Measurements from ENCODE around the gene B3GAT3. TPM values are rescaled to one million over a fixed set of nuclear protein-coding genes. Genes with fewer than 3 reads are reported as not detected.

B3GAT3 gene
- total RNA-seq, 6 donors from 2014 or later = 21.3 to 43.9 (median 37.9) TPM

GRCh38 chr11:62645671-62645945, 23.8 kb upstream of the B3GAT3 start:
- Histone ChIP-seq H3K4me3 (peak overlapping the region; percentile 75 to 99 (median 92)), H3K36me3 (peaks cover 7 to 51% (median 37%) of the 10 kb centered on the region in 4 donors), H3K9me3 (no peaks in the 10 kb centered on the region), H3K27ac (peak overlapping the region; percentile 89 to 98 (median 96)), H3K4me1 (peaks cover 17 to 35% (median 22%) of the 10 kb centered on the region in 4 donors), H3K27me3 (no peaks in the 10 kb centered on the region)
- ATAC-seq (ENCODE audit: low FRiP score in 2 of 2) = no peak
- 15 to 18% methylated on average over 10 to 11 of the region's 11 CpGs for WGBS, 2 donors
- no peak for DNase-seq
- TF ChIP-seq CTCF (IDR thresholded peaks at IDR 0.05) = no peak
- TF ChIP-seq POLR2AphosphoS5 (IDR thresholded peaks at IDR 0.05) = no peak
- no peak for TF ChIP-seq POLR2A (IDR thresholded peaks at IDR 0.05)
- TF ChIP-seq EP300 (IDR thresholded peaks at IDR 0.05) = no peak

- H3K4me3 ChIP-seq = no peak overlapping the region
- 76 to 80% methylated on average over 8 of the region's 8 CpGs for WGBS, 2 donors
- TF ChIP-seq EP300 (IDR thresholded peaks at IDR 0.05) (no peak), CTCF (IDR thresholded peaks at IDR 0.05) (no peak), POLR2AphosphoS5 (IDR thresholded peaks at IDR 0.05) (no peak), POLR2A (IDR thresholded peaks at IDR 0.05) (no peak)
- ATAC-seq (ENCODE audit: low FRiP score in 2 of 2) = no peak
- peak overlapping the region in 1 of 4 donors; percentile 95 for H3K27ac ChIP-seq
- H3K4me1 ChIP-seq = peaks cover 17 to 32% (median 22%) of the 10 kb centered on the region in 4 donors
- H3K27me3 ChIP-seq = no peaks in the 10 kb centered on the region
- H3K36me3 ChIP-seq = peaks cover 7 to 50% (median 30%) of the 10 kb centered on the region in 4 donors
- DNase-seq = no peak
- no peaks in the 10 kb centered on the region for H3K9me3 ChIP-seq
Measured at GRCh38 chr11:62644220-62644619, 22.4 kb upstream of the B3GAT3 start.

- H3K36me3 ChIP-seq = peaks cover 44 to 100% (median 84%) of the 10 kb centered on the region in 4 donors
- no peaks in the 10 kb centered on the region for H3K4me1 ChIP-seq
- no peaks in the 10 kb centered on the region for H3K27me3 ChIP-seq
- H3K27ac ChIP-seq = no peak overlapping the region
- TF ChIP-seq POLR2A (IDR thresholded peaks at IDR 0.05) (no peak), CTCF (IDR thresholded peaks at IDR 0.05) (no peak), POLR2AphosphoS5 (IDR thresholded peaks at IDR 0.05) (no peak), EP300 (IDR thresholded peaks at IDR 0.05) (no peak)
- no peak for ATAC-seq (ENCODE audit: low FRiP score in 2 of 2)
- DNase-seq = no peak
- WGBS, 2 donors = 90 to 97% methylated on average over 2 to 6 of the region's 6 CpGs
- no peak overlapping the region for H3K4me3 ChIP-seq
- no peaks in the 10 kb centered on the region for H3K9me3 ChIP-seq
Measured at GRCh38 chr11:62632492-62632891, 10.7 kb upstream of the B3GAT3 start.

GRCh38 chr11:62627713-62628112, 5.9 kb upstream of the B3GAT3 start:
- Histone ChIP-seq H3K36me3 (peaks cover 53 to 79% (median 74%) of the 10 kb centered on the region in 4 donors), H3K27ac (no peak overlapping the region), H3K9me3 (no peaks in the 10 kb centered on the region), H3K27me3 (no peaks in the 10 kb centered on the region), H3K4me1 (peaks cover 0 to 1% (median 0%) of the 10 kb centered on the region in 4 donors), H3K4me3 (no peak overlapping the region)
- no peak for ATAC-seq (ENCODE audit: low FRiP score in 2 of 2)
- TF ChIP-seq EP300 (IDR thresholded peaks at IDR 0.05) (no peak), CTCF (IDR thresholded peaks at IDR 0.05) (no peak), POLR2AphosphoS5 (IDR thresholded peaks at IDR 0.05) (no peak), POLR2A (IDR thresholded peaks at IDR 0.05) (no peak)
- WGBS, 2 donors = 86 to 92% methylated on average over 3 of the region's 3 CpGs
- no peak for DNase-seq

- Histone ChIP-seq H3K36me3 (peaks cover 23 to 29% (median 27%) of the 10 kb centered on the region in 4 donors), H3K27ac (peak overlapping the region; percentile 82 to 90 (median 87)), H3K27me3 (no peaks in the 10 kb centered on the region), H3K4me1 (peaks cover 11 to 20% (median 17%) of the 10 kb centered on the region in 4 donors), H3K9me3 (no peaks in the 10 kb centered on the region), H3K4me3 (peak overlapping the region in 3 of 4 donors; percentile 69 to 75 (median 72))
- WGBS, 2 donors = 80 to 86% methylated on average over 7 of the region's 7 CpGs
- DNase-seq (no peak), ATAC-seq (ENCODE audit: low FRiP score in 2 of 2) (no peak)
- no peak for TF ChIP-seq POLR2A (IDR thresholded peaks at IDR 0.05)
- no peak for TF ChIP-seq POLR2AphosphoS5 (IDR thresholded peaks at IDR 0.05)
- no peak for TF ChIP-seq EP300 (IDR thresholded peaks at IDR 0.05)
- no peak for TF ChIP-seq CTCF (IDR thresholded peaks at IDR 0.05)
Measured at GRCh38 chr11:62622476-62623089, 797 bp upstream of the B3GAT3 start.
